GM21360 (cell line): ENCODE data around the gene CRB3.
"Not testable (repeated sequence)": the region's sequence is repeated elsewhere in the genome, so short reads cannot be mapped to it uniquely, and the experiment has no call there.

Source experiments
- ATAC-seq: cut with Tn5 transposase; IDR thresholded peaks from one replicate; pipeline ENCODE4 v1.9.1; 2021; ENCODE audit warnings: mild to moderate bottlenecking, moderate library complexity; ENCODE audit not compliant: unreplicated experiment

The CRB3 gene

GRCh38 chr19:6490134-6490533 is 26.1 kb downstream of the CRB3 start:
- ATAC-seq: no peak

GRCh38 chr19:6491802-6492592 is 27.9 kb downstream of the CRB3 start:
- ATAC-seq: no peak

GRCh38 chr19:6494438-6495036 is 30.5 kb downstream of the CRB3 start:
- ATAC-seq: no peak

GRCh38 chr19:6495947-6496346 is 31.9 kb downstream of the CRB3 start:
- ATAC-seq: no peak

GRCh38 chr19:6498294-6499036 is 34.4 kb downstream of the CRB3 start:
- no peak for ATAC-seq

GRCh38 chr19:6499052-6499790 is 35.1 kb downstream of the CRB3 start:
- ATAC-seq: no peak

GRCh38 chr19:6500837-6501739 is 37.0 kb downstream of the CRB3 start:
- ATAC-seq: no peak

- no peak for ATAC-seq
Observed at GRCh38 chr19:6501740-6502648, 37.9 kb downstream of the CRB3 start, which contains the start of gene TUBB4A. TUBB4A (minus strand) TSS chr19:6502309; CDS start chr19:6502212, 97 bp downstream.

- no peak for ATAC-seq
Observed at GRCh38 chr19:6503407-6504201, 39.5 kb downstream of the CRB3 start.

GRCh38 chr19:6508028-6508771 is 44.1 kb downstream of the CRB3 start:
- not testable (repeated sequence) for ATAC-seq

GRCh38 chr19:6509118-6509971 is 45.3 kb downstream of the CRB3 start:
- ATAC-seq: no peak

- ATAC-seq: no peak
Observed at GRCh38 chr19:6510618-6511017, 46.5 kb downstream of the CRB3 start.

- no peak for ATAC-seq
Observed at GRCh38 chr19:6514089-6514488, 50.0 kb downstream of the CRB3 start.

- ATAC-seq: no peak
Observed at GRCh38 chr19:6514926-6515544, 51.0 kb downstream of the CRB3 start.

- ATAC-seq: peak; percentile 20
Observed at GRCh38 chr19:6516018-6516658, 52.1 kb downstream of the CRB3 start.
